ENCODE results near the gene DARS1. TPM values are rescaled to one million over a fixed set of nuclear protein-coding genes. Genes with fewer than 3 reads are reported as not detected.

The DARS1 gene
- total and polyA plus RNA-seq, 9 donors, result 55.2 to 79.5 (median 69.7) TPM

DNA sequence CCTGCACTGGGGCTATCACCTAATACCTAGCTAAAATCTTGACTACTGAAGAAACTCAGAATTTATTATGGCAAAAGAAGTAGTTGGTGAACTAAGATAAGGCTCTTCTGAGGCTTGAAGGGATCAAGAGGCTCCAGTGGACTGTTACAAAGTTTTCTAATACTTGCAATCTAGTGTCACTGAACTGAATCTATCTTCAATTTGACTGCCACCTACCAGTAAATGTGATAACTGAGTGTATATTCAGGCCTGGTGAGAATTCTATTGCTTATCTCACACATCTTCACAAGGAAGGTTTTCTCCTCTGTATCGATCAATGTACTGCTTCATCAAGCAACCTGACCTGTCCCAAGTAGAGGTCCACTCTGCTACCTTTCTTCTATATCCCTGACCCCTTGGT, 40.8 kb downstream of the DARS1 start:
- Histone ChIP-seq H3K27me3 (no peaks in the 10 kb centered on the region), H3K36me3 (no peaks in the 10 kb centered on the region), H3K4me1 (ENCODE audit: insufficient read depth) (peaks cover 3% of the 10 kb centered on the region), H3K4me3 (no peak overlapping the region), H3K9me3 (no peaks in the 10 kb centered on the region), H3K27ac (no peak overlapping the region)
- DNase-seq, result no peak
- WGBS, 3 donors, result 100% methylated on average over 1 of the region's 1 CpG
- intact Hi-C loops (cut with DNase I), result no loop called here
- TF ChIP-seq POLR2A (IDR thresholded peaks at IDR 0.05) (no peak), EP300 (IDR thresholded peaks at IDR 0.05) (no peak)
- TF ChIP-seq, protein P1, sequence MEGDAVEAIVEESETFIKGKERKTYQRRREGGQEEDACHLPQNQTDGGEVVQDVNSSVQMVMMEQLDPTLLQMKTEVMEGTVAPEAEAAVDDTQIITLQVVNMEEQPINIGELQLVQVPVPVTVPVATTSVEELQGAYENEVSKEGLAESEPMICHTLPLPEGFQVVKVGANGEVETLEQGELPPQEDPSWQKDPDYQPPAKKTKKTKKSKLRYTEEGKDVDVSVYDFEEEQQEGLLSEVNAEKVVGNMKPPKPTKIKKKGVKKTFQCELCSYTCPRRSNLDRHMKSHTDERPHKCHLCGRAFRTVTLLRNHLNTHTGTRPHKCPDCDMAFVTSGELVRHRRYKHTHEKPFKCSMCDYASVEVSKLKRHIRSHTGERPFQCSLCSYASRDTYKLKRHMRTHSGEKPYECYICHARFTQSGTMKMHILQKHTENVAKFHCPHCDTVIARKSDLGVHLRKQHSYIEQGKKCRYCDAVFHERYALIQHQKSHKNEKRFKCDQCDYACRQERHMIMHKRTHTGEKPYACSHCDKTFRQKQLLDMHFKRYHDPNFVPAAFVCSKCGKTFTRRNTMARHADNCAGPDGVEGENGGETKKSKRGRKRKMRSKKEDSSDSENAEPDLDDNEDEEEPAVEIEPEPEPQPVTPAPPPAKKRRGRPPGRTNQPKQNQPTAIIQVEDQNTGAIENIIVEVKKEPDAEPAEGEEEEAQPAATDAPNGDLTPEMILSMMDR (IDR thresholded peaks at IDR 0.05), result no peak

DNA sequence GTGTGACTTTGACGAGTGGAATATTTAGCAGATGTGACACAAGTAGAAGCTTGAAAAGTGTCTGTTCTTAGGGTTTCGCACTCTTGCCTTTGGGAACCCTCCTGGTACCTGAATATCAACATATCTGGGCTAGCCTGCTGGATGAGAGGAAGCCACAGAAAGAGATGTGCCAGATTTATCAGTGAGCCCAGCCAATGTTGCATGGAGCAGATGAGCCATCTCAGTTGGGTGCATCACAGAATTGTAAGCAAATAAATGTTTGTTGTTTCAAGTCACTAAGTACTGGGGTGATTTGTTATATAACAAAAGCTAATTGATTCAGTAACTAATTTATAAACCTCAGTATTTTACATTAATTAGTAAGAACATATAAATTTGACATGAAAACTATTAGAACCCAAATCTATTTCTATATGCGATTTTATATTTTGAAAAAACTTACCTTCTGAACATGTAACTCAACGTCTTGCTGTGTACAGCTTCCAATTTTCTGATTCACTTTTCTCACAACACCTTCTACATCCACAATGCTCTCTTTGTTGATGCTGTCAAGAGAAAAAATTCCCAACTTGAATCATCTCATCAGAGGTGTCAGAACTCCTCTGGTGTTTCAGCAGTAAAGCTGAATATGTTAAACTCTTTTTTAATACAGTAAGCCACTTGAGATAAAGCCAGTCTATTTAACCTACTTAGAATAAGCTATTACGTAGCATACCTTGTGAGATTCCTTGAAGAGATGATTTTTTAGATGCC, 42.3 kb downstream of the DARS1 start:
- DNase-seq, result no peak
- H3K9me3 ChIP-seq, result no peaks in the 10 kb centered on the region
- no peak for TF ChIP-seq EP300 (IDR thresholded peaks at IDR 0.05)
- TF ChIP-seq, protein P1 (IDR thresholded peaks at IDR 0.05), result no peak
- no peak for TF ChIP-seq POLR2A (IDR thresholded peaks at IDR 0.05)
- no peaks in the 10 kb centered on the region for H3K27me3 ChIP-seq
- WGBS, 3 donors, result 94 to 96% (median 95%) methylated on average over 5 of the region's 5 CpGs
- H3K4me3 ChIP-seq, result no peak overlapping the region
- H3K27ac ChIP-seq, result no peak overlapping the region
- peaks cover 1% of the 10 kb centered on the region for H3K4me1 ChIP-seq (ENCODE audit: insufficient read depth)
- intact Hi-C loops (cut with DNase I), result no loop called here
- no peaks in the 10 kb centered on the region for H3K36me3 ChIP-seq

DNA sequence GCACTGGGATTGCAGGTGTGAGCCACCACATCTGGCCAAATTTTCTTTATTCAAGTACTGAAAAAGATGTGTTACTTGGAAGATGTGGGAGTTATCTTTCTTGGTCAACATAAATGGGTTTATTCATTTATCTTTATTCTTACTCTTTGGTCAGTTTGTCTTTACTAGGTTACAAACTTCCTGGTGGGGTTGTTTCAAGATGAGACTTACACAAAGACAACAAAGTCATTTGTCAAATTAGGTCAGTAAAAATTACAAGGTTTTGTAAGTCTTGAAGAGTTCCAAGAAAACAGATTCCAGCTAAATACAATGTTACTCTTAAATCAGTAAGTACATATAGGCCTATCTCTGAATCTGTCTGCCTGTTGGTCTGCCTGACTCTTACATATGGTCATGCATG, 48.9 kb downstream of the DARS1 start:
- TF ChIP-seq POLR2A (IDR thresholded peaks at IDR 0.05) (no peak), EP300 (IDR thresholded peaks at IDR 0.05) (no peak)
- TF ChIP-seq, protein P1 (IDR thresholded peaks at IDR 0.05), result no peak
- no peaks in the 10 kb centered on the region for H3K27me3 ChIP-seq

DNA sequence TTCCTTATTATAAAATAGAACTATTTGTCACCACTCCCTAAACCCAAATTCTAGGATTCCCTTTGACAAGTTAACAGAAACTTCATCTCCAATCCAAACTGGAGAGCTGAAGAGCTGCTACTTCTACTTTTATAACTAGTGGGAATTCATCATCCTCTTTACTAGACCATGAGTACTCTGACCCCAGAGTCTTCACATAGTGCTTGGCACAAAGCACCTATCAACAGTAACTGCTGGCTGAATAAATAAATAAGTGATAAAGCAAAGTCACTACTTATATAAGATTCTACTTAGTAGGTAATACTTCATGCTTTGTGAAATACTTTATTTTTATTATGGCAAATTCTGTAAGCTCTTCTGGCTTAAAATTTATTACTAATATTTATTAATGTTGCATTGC, 49.5 kb downstream of the DARS1 start:
- Histone ChIP-seq H3K4me1 (ENCODE audit: insufficient read depth) (no peaks in the 10 kb centered on the region), H3K4me3 (no peak overlapping the region), H3K9me3 (no peaks in the 10 kb centered on the region), H3K36me3 (no peaks in the 10 kb centered on the region), H3K27me3 (no peaks in the 10 kb centered on the region), H3K27ac (no peak overlapping the region)
- DNase-seq, result no peak
- intact Hi-C loops (cut with DNase I), result no loop called here
- TF ChIP-seq EP300 (IDR thresholded peaks at IDR 0.05) (no peak), POLR2A (IDR thresholded peaks at IDR 0.05) (no peak)
- TF ChIP-seq, protein P1 (IDR thresholded peaks at IDR 0.05), result no peak

More for the DNA sequence above, 48.9 kb downstream of the DARS1 start:
- no peaks in the 10 kb centered on the region for H3K36me3 ChIP-seq
- H3K27ac ChIP-seq, result no peak overlapping the region
- no peaks in the 10 kb centered on the region for H3K9me3 ChIP-seq
- DNase-seq, result no peak
- H3K4me1 ChIP-seq (ENCODE audit: insufficient read depth), result no peaks in the 10 kb centered on the region
- no peak overlapping the region for H3K4me3 ChIP-seq
- intact Hi-C loops (cut with DNase I), result no loop called here
